Stimulated activated CD4-positive, alpha-beta T cell treated with anti-CD3 and anti-CD28 coated beads, Interleukin-2, amount 100 ng/mL, for 48 hours (primary cell): ENCODE results near the gene KLHL25.
"Not testable (repeated sequence)": the region's sequence is repeated elsewhere in the genome, so short reads cannot be mapped to it uniquely, and the experiment has no call there.

Experiments used
- DNase-seq, 2 donors: peaks; one replicate each; pipeline ENCODE4 v3.0.0-alpha.2; 2020

The KLHL25 gene

GRCh38 chr15:85804481-85805170 is 9.9 kb upstream of the KLHL25 start:
- no peak for DNase-seq

GRCh38 chr15:85802617-85803016 is 7.9 kb upstream of the KLHL25 start:
- DNase-seq = not testable (repeated sequence)

GRCh38 chr15:85800478-85801123 is 5.9 kb upstream of the KLHL25 start:
- no peak for DNase-seq

- DNase-seq = not testable (repeated sequence)
Measured at GRCh38 chr15:85796371-85796770, 1.6 kb upstream of the KLHL25 start.

- DNase-seq = no peak
Measured at GRCh38 chr15:85795337-85796305, 896 bp upstream of the KLHL25 start.

- peak; percentile 36 for DNase-seq
Measured at GRCh38 chr15:85793641-85794597, 806 bp downstream of the KLHL25 start.

- peak in 1 of 2 donors; percentile 15 for DNase-seq
Measured at GRCh38 chr15:85792912-85793590, 1.7 kb downstream of the KLHL25 start.

GRCh38 chr15:85792102-85792731 is 2.5 kb downstream of the KLHL25 start:
- DNase-seq = no peak

GRCh38 chr15:85789496-85789875 is 5.2 kb downstream of the KLHL25 start:
- no peak for DNase-seq

- no peak for DNase-seq
Measured at GRCh38 chr15:85788771-85789495, 5.8 kb downstream of the KLHL25 start.

- no peak for DNase-seq
Measured at GRCh38 chr15:85786781-85787114, 8.0 kb downstream of the KLHL25 start.

- DNase-seq = no peak
Measured at GRCh38 chr15:85785887-85786780, 8.6 kb downstream of the KLHL25 start.

- DNase-seq = no peak
Measured at GRCh38 chr15:85782064-85782463, 12.7 kb downstream of the KLHL25 start.

GRCh38 chr15:85781099-85781498 is 13.6 kb downstream of the KLHL25 start:
- no peak for DNase-seq

GRCh38 chr15:85780225-85780985 is 14.3 kb downstream of the KLHL25 start:
- DNase-seq = no peak

GRCh38 chr15:85779249-85779648 is 15.5 kb downstream of the KLHL25 start:
- no peak for DNase-seq

- DNase-seq = no peak
Measured at GRCh38 chr15:85778107-85778776, 16.5 kb downstream of the KLHL25 start.
